BE2C (cell line): ENCODE data around the gene COCH.

Experiments used
- DNase-seq: peaks from one replicate; pipeline ENCODE4 v3.0.0-alpha.2; 2020
- H3K27me3 ChIP-seq: fragments of 250-450 bp; sonication (Bioruptor Pico); 2 replicates; pipeline ENCODE4 v1.5.1; 2020; ENCODE audit warnings: mild to moderate bottlenecking
- H3K36me3 ChIP-seq: fragments of 250-450 bp; sonication (Bioruptor Pico); 2 replicates; pipeline ENCODE4 v1.5.1; 2020; ENCODE audit warnings: mild to moderate bottlenecking
- H3K4me1 ChIP-seq: fragments of 250-450 bp; sonication (Bioruptor Pico); 2 replicates; pipeline ENCODE4 v1.5.1; 2020
- H3K4me3 ChIP-seq: 2 replicates; pipeline ENCODE4 v1.5.1; 2011; ENCODE audit warnings: low read depth, low read length
- H3K9me3 ChIP-seq: fragments of 250-450 bp; sonication (Bioruptor Pico); 2 replicates; pipeline ENCODE4 v1.5.1; 2020
- TF ChIP-seq, protein P1 (sequence below): IDR thresholded peaks from 2 replicates; pipeline ENCODE4 v1.5.1; 2012; ENCODE audit warnings: mild to moderate bottlenecking, low read depth, low read length

COCH gene

DNA sequence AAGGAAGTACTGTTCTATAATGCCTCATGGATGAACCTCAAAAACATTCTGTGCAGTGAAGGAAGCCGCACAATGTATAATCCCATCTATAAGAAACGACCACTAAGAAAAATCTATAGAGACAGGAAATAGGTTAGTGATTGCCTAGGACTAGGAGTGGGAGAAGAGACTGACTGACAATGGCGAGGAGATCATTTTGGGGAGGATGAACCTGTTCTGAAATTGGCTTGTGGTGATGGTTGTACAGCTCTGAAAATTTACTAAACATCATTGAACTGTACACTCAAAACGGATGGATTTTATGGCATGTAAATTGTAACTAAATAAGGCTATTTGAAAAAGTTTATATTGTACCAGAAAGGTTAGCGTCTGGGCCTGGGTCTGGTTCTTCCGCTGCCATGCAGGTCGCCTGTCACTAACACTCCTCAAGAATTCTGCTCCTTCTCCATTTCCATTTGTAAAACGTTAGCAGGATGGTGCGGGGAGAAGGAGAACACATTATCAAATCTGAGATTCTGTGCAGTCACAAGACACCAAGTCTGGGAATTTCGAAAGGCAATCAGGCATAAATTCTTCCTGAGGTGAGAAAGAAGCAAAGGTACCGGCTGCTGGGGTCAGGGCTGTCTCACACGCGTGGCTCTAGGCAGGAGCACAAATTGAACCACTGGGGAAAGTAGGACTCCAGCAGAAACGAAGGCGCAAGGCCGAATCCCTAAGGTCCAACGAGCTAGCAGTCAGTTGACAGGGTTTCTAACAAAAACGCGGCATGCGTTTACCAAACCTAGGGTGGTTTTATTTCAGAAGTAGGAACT, 845 bp upstream of the COCH start:
- H3K4me3 ChIP-seq = peak overlapping the region; percentile 66
- DNase-seq = no peak

DNA sequence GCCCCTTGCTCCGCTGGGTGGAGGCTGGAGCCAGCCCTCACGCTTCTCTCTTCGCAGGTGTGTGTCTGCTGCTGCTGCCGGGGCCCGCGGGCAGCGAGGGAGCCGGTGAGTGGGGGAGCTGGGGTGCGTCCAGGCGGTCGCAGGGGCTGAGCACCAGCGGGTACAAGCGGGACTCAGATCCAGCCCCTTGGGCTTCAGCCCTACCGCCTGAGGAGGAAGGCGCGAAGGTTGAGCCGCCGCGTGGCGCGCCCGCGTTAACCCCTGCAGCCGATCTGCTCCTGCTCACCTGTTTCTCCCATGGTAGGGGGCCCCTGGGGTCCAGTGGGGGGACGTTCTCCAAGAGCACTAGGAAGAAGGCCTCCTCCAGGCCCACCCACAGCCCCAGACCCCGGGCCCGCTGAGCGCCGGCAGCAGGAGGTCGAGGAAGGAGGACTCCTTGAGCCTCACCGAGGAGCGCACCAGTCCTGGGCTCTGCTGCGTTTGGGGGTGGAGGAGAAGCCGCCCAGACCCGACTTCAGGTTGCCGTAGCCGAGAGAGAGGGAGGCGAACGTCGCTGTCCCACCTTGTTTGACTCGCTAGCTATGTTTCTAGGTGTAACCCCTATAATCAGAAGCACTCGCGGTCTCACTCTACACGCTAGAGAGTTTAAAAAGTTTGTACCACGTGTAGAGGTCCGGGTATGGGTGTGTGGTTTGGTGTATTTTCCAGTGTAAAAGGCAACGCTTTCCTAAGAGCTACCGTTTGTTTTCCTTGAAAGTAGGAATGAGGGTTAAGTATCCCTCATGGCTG, 834 bp downstream of the COCH start:
- no peak for DNase-seq
- H3K9me3 ChIP-seq = no peaks in the 10 kb centered on the region
- peak overlapping the region; percentile 66 for H3K4me3 ChIP-seq
- no peaks in the 10 kb centered on the region for H3K4me1 ChIP-seq
- H3K36me3 ChIP-seq = no peaks in the 10 kb centered on the region
- TF ChIP-seq, protein P1, sequence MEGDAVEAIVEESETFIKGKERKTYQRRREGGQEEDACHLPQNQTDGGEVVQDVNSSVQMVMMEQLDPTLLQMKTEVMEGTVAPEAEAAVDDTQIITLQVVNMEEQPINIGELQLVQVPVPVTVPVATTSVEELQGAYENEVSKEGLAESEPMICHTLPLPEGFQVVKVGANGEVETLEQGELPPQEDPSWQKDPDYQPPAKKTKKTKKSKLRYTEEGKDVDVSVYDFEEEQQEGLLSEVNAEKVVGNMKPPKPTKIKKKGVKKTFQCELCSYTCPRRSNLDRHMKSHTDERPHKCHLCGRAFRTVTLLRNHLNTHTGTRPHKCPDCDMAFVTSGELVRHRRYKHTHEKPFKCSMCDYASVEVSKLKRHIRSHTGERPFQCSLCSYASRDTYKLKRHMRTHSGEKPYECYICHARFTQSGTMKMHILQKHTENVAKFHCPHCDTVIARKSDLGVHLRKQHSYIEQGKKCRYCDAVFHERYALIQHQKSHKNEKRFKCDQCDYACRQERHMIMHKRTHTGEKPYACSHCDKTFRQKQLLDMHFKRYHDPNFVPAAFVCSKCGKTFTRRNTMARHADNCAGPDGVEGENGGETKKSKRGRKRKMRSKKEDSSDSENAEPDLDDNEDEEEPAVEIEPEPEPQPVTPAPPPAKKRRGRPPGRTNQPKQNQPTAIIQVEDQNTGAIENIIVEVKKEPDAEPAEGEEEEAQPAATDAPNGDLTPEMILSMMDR = no peak
- peaks cover 21% of the 10 kb centered on the region for H3K27me3 ChIP-seq

More for the DNA sequence above, 845 bp upstream of the COCH start:
- Histone ChIP-seq H3K36me3 (no peaks in the 10 kb centered on the region), H3K4me1 (no peaks in the 10 kb centered on the region), H3K9me3 (no peaks in the 10 kb centered on the region), H3K27me3 (peaks cover 21% of the 10 kb centered on the region)
- TF ChIP-seq, protein P1 = no peak

DNA sequence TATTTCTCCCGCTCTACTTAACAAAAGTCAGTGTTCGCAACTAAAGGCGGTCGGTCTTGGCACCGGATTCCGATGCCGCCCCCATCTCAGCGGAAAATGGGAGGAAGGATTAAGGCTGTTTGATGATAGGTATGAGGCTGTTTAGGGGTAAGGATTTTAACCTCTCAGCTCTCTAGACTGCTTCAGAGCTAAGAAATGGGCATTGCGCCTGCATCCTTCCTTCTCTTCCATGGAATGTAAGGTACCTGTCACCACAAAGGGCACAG, 1.4 kb downstream of the COCH start:
- H3K27me3 ChIP-seq = peaks cover 21% of the 10 kb centered on the region
- no peaks in the 10 kb centered on the region for H3K9me3 ChIP-seq
- TF ChIP-seq, protein P1 = no peak
- H3K4me3 ChIP-seq = no peak overlapping the region
- no peaks in the 10 kb centered on the region for H3K4me1 ChIP-seq
- no peak for DNase-seq
- no peaks in the 10 kb centered on the region for H3K36me3 ChIP-seq

DNA sequence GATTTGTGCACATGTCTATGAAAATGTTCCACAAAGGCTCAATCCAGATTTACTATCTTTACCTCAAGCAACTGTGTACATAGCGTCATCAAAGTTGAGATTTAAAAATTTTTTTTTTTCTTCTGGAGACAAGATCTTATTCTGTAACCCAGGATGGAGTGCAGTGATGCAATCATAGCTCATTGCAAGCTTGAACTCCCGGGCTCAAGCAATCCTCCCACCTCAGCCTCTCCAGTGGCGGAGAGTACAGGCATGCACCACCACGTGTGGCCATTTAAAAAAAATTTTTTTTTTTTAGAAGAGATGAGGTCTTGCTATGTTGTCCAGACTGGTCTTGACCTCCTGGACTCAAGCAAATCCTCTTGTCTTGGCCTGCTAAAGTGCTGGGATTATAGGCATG, 2.3 kb downstream of the COCH start:
- Histone ChIP-seq H3K9me3 (no peaks in the 10 kb centered on the region), H3K36me3 (no peaks in the 10 kb centered on the region), H3K27me3 (peaks cover 21% of the 10 kb centered on the region), H3K4me3 (no peak overlapping the region), H3K4me1 (no peaks in the 10 kb centered on the region)
- no peak for DNase-seq
- TF ChIP-seq, protein P1 = no peak

DNA sequence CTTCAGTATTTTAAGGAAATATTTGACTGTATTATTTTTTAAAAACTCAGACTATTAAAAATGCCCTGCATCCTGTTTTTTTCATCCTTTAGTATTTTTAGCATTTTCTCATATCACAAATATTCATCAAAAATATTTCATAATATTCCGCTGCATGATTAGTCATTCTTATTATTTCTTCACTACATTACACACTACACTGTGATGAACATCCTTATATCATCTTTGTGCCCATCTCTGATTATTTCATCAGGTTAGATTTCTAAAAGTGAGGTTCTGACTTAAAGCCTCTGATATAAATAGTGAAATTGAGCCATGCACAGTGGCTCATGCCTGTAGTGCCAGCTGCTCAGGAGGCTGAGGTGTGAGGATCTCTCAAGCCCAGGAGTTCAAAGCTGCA, 8.1 kb downstream of the COCH start:
- H3K4me1 ChIP-seq = no peaks in the 10 kb centered on the region

More for the DNA sequence above, 8.1 kb downstream of the COCH start:
- DNase-seq = no peak
- Histone ChIP-seq H3K4me3 (no peak overlapping the region), H3K36me3 (no peaks in the 10 kb centered on the region), H3K27me3 (no peaks in the 10 kb centered on the region), H3K9me3 (no peaks in the 10 kb centered on the region)
- TF ChIP-seq, protein P1 = no peak
